ENCODE data around the gene IPO8. TPM values are rescaled to one million over a fixed set of nuclear protein-coding genes. Genes with fewer than 3 reads are reported as not detected.

Gene IPO8
- total RNA-seq, 1 donor: 35.4 TPM

GRCh38 chr12:30652034-30652696 is 43.5 kb downstream of the IPO8 start:
- TF ChIP-seq, protein P1, sequence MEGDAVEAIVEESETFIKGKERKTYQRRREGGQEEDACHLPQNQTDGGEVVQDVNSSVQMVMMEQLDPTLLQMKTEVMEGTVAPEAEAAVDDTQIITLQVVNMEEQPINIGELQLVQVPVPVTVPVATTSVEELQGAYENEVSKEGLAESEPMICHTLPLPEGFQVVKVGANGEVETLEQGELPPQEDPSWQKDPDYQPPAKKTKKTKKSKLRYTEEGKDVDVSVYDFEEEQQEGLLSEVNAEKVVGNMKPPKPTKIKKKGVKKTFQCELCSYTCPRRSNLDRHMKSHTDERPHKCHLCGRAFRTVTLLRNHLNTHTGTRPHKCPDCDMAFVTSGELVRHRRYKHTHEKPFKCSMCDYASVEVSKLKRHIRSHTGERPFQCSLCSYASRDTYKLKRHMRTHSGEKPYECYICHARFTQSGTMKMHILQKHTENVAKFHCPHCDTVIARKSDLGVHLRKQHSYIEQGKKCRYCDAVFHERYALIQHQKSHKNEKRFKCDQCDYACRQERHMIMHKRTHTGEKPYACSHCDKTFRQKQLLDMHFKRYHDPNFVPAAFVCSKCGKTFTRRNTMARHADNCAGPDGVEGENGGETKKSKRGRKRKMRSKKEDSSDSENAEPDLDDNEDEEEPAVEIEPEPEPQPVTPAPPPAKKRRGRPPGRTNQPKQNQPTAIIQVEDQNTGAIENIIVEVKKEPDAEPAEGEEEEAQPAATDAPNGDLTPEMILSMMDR (IDR thresholded peaks at IDR 0.05; ENCODE audit: insufficient read depth, low read depth, low read length): no peak
- H3K4me3 ChIP-seq (ENCODE audit: low read depth, low read length): no peak overlapping the region
- DNase-seq (ENCODE audit: low read depth): no peak

DNA sequence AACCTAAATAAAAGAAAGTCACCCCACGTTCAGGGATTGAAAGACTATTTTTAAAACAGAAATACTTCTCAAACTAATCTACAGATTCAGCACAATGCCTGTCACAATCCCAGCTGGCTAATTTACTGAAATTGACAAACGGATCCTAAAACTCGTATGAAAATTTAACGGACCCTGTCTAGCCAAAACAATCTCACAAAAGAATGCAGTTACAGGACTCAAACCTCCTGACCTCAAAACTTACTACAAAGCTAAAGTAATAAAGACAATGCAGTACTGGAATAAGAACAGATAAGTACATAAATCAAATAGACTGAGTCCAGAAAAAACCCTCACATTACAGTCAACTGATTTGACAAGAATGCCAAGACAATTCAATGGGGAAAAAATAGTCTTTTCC is 48.8 kb downstream of the IPO8 start:
- DNase-seq (ENCODE audit: low read depth): peak; percentile 5
- TF ChIP-seq, protein P1 (IDR thresholded peaks at IDR 0.05; ENCODE audit: insufficient read depth, low read depth, low read length): no peak
- no peak overlapping the region for H3K4me3 ChIP-seq (ENCODE audit: low read depth, low read length)

DNA sequence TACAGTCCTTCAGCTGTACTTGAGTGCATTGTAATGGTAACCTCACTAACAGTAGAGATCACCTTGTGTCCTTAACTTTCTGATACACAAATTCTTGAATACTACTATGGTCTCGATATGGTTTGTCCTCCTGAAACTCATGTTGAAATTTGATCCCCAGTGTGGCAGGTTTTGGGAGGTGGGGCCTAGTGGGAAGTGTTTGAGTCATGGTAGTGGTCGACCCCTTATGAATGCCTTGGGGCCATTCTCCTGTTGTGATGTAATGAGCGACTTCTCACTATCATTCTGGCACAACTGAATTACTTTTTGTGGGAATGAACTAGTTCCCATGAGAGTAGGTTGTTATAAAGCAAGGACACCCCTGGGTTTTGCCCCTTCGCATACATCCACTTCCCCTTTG is 52.3 kb downstream of the IPO8 start:
- TF ChIP-seq, protein P1 (IDR thresholded peaks at IDR 0.05; ENCODE audit: insufficient read depth, low read depth, low read length): no peak
- no peak for DNase-seq (ENCODE audit: low read depth)
- H3K4me3 ChIP-seq (ENCODE audit: low read depth, low read length): no peak overlapping the region

- no peak overlapping the region for H3K4me3 ChIP-seq (ENCODE audit: low read depth, low read length)
- no peak for DNase-seq (ENCODE audit: low read depth)
- TF ChIP-seq, protein P1 (IDR thresholded peaks at IDR 0.05; ENCODE audit: insufficient read depth, low read depth, low read length): no peak
These were observed 55.3 kb downstream of the IPO8 start for GRCh38 chr12:30640392-30640791.

- no peak overlapping the region for H3K4me3 ChIP-seq (ENCODE audit: low read depth, low read length)
- no peak for DNase-seq (ENCODE audit: low read depth)
- TF ChIP-seq, protein P1 (IDR thresholded peaks at IDR 0.05; ENCODE audit: insufficient read depth, low read depth, low read length): no peak
These were observed 60.3 kb downstream of the IPO8 start for GRCh38 chr12:30635385-30635784.

- no peak for DNase-seq (ENCODE audit: low read depth)
- TF ChIP-seq, protein P1 (IDR thresholded peaks at IDR 0.05; ENCODE audit: insufficient read depth, low read depth, low read length): no peak
- no peak overlapping the region for H3K4me3 ChIP-seq (ENCODE audit: low read depth, low read length)
These were observed 63.9 kb downstream of the IPO8 start for GRCh38 chr12:30631740-30632139.

DNA sequence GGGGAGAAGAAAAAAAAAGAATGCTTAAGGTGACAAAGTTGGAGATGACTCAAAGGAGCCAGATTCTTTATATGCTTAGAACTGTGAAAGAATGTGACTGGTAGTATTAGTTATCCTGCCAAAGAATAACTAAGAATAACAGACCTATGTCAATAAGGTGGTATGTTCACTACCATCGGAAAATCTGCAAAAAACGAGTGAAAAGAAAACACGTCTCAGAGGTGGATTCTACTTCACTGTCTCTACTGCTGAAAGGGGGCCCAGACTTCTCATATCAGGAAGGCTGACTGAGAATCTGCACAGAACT is 64.7 kb downstream of the IPO8 start:
- no peak overlapping the region for H3K4me3 ChIP-seq (ENCODE audit: low read depth, low read length)
- TF ChIP-seq, protein P1 (IDR thresholded peaks at IDR 0.05; ENCODE audit: insufficient read depth, low read depth, low read length): no peak
- DNase-seq (ENCODE audit: low read depth): no peak

All from fibroblast of villous mesenchyme (primary cell).